ENCODE measurements around the gene RAB13. TPM values are rescaled to one million over a fixed set of nuclear protein-coding genes. Genes with fewer than 3 reads are reported as not detected.

The RAB13 gene
- total and polyA plus RNA-seq, 2 donors, result 12.3 to 98.2 TPM

GRCh38 chr1:153941826-153942725 is 44.1 kb downstream of the RAB13 start:
- peaks cover 50 to 62% of the 10 kb centered on the region in 2 donors for H3K36me3 ChIP-seq (ENCODE audit: control insufficient read depth in 2 of 2, insufficient read depth in 2 of 2, low read length in 1 of 2)
- no peaks in the 10 kb centered on the region for H3K9me3 ChIP-seq (ENCODE audit: control insufficient read depth in 2 of 2, insufficient read depth in 1 of 2, low read length in 1 of 2)
- H3K27ac ChIP-seq (ENCODE audit: low read depth in 1 of 2, low read length in 1 of 2), result no peak overlapping the region
- no peak overlapping the region for H3K4me3 ChIP-seq (ENCODE audit: low read length in 2 of 2)
- DNase-seq (ENCODE audit: low read depth in 6 of 9, low spot score in 9 of 9), result no peak
- H3K27me3 ChIP-seq (ENCODE audit: control insufficient read depth in 2 of 2, insufficient read depth in 1 of 2, low read length in 1 of 2), result no peaks in the 10 kb centered on the region
- 96% methylated on average over 34 of the region's 34 CpGs for WGBS
- peaks cover 11 to 24% of the 10 kb centered on the region in 2 donors for H3K4me1 ChIP-seq (ENCODE audit: control insufficient read depth in 2 of 2, insufficient read depth in 2 of 2, low read length in 2 of 2)

DNA sequence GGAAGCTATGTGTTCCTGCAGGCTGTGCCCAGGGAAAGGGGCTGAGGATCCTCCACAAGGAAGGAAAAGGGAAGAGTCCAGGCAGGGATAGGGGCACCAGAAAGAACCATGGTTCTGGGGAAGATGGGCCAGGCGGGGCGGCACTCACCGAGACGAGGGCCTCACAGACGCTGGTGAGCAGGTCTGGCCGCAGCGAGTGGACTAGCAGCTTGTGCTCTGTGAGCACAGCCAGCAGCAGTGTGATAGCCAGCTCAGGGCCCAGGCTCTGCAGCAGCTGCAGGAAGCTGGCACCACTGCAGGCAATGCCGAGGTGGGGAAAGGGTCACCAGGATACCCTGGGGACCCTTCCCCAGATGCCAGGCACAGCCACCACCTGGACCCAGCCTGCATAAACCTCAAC is 45.4 kb downstream of the RAB13 start:
- H3K4me3 ChIP-seq (ENCODE audit: low read length in 2 of 2), result no peak overlapping the region
- H3K27ac ChIP-seq (ENCODE audit: low read depth in 1 of 2, low read length in 1 of 2), result no peak overlapping the region
- H3K9me3 ChIP-seq (ENCODE audit: control insufficient read depth in 2 of 2, insufficient read depth in 1 of 2, low read length in 1 of 2), result no peaks in the 10 kb centered on the region
- H3K27me3 ChIP-seq (ENCODE audit: control insufficient read depth in 2 of 2, insufficient read depth in 1 of 2, low read length in 1 of 2), result no peaks in the 10 kb centered on the region
- over 99% methylated on average over 8 of the region's 8 CpGs for WGBS
- peaks cover 63 to 76% of the 10 kb centered on the region in 2 donors for H3K36me3 ChIP-seq (ENCODE audit: control insufficient read depth in 2 of 2, insufficient read depth in 2 of 2, low read length in 1 of 2)
- no peak for DNase-seq (ENCODE audit: low read depth in 6 of 9, low spot score in 9 of 9)
- H3K4me1 ChIP-seq (ENCODE audit: control insufficient read depth in 2 of 2, insufficient read depth in 2 of 2, low read length in 2 of 2), result peaks cover 11 to 19% of the 10 kb centered on the region in 2 donors

- no peak for DNase-seq (ENCODE audit: low read depth in 6 of 9, low spot score in 9 of 9)
- peaks cover 5 to 8% of the 10 kb centered on the region in 2 donors for H3K4me1 ChIP-seq (ENCODE audit: control insufficient read depth in 2 of 2, insufficient read depth in 2 of 2, low read length in 2 of 2)
- H3K36me3 ChIP-seq (ENCODE audit: control insufficient read depth in 2 of 2, insufficient read depth in 2 of 2, low read length in 1 of 2), result peaks cover 73 to 86% of the 10 kb centered on the region in 2 donors
- H3K9me3 ChIP-seq (ENCODE audit: control insufficient read depth in 2 of 2, insufficient read depth in 1 of 2, low read length in 1 of 2), result no peaks in the 10 kb centered on the region
- H3K27me3 ChIP-seq (ENCODE audit: control insufficient read depth in 2 of 2, insufficient read depth in 1 of 2, low read length in 1 of 2), result no peaks in the 10 kb centered on the region
- H3K4me3 ChIP-seq (ENCODE audit: low read length in 2 of 2), result no peak overlapping the region
- 99% methylated on average over 12 of the region's 12 CpGs for WGBS
- H3K27ac ChIP-seq (ENCODE audit: low read depth in 1 of 2, low read length in 1 of 2), result no peak overlapping the region
Observed at GRCh38 chr1:153939476-153939875, 46.7 kb downstream of the RAB13 start.

- Histone ChIP-seq H3K27me3 (ENCODE audit: control insufficient read depth in 2 of 2, insufficient read depth in 1 of 2, low read length in 1 of 2) (no peaks in the 10 kb centered on the region), H3K9me3 (ENCODE audit: control insufficient read depth in 2 of 2, insufficient read depth in 1 of 2, low read length in 1 of 2) (no peaks in the 10 kb centered on the region), H3K4me3 (ENCODE audit: low read length in 2 of 2) (no peak overlapping the region), H3K4me1 (ENCODE audit: control insufficient read depth in 2 of 2, insufficient read depth in 2 of 2, low read length in 2 of 2) (peaks cover under 1 to 4% of the 10 kb centered on the region in 2 donors), H3K36me3 (ENCODE audit: control insufficient read depth in 2 of 2, insufficient read depth in 2 of 2, low read length in 1 of 2) (peaks cover 77 to 87% of the 10 kb centered on the region in 2 donors), H3K27ac (ENCODE audit: low read depth in 1 of 2, low read length in 1 of 2) (no peak overlapping the region)
- WGBS, result over 99% methylated on average over 3 of the region's 3 CpGs
- no peak for DNase-seq (ENCODE audit: low read depth in 6 of 9, low spot score in 9 of 9)
Observed at GRCh38 chr1:153938996-153939395, 47.1 kb downstream of the RAB13 start.

GRCh38 chr1:153937331-153937730 is 48.8 kb downstream of the RAB13 start:
- H3K27me3 ChIP-seq (ENCODE audit: control insufficient read depth in 2 of 2, insufficient read depth in 1 of 2, low read length in 1 of 2), result no peaks in the 10 kb centered on the region
- WGBS, result 98% methylated on average over 10 of the region's 10 CpGs
- no peaks in the 10 kb centered on the region for H3K4me1 ChIP-seq (ENCODE audit: control insufficient read depth in 2 of 2, insufficient read depth in 2 of 2, low read length in 2 of 2)
- H3K27ac ChIP-seq (ENCODE audit: low read depth in 1 of 2, low read length in 1 of 2), result no peak overlapping the region
- no peak for DNase-seq (ENCODE audit: low read depth in 6 of 9, low spot score in 9 of 9)
- no peaks in the 10 kb centered on the region for H3K9me3 ChIP-seq (ENCODE audit: control insufficient read depth in 2 of 2, insufficient read depth in 1 of 2, low read length in 1 of 2)
- H3K4me3 ChIP-seq (ENCODE audit: low read length in 2 of 2), result no peak overlapping the region
- H3K36me3 ChIP-seq (ENCODE audit: control insufficient read depth in 2 of 2, insufficient read depth in 2 of 2, low read length in 1 of 2), result peaks cover 83 to 88% of the 10 kb centered on the region in 2 donors

- DNase-seq (ENCODE audit: low read depth in 6 of 9, low spot score in 9 of 9), result no peak
- WGBS, result 98% methylated on average over 12 of the region's 12 CpGs
- Histone ChIP-seq H3K27ac (ENCODE audit: low read depth in 1 of 2, low read length in 1 of 2) (no peak overlapping the region), H3K4me3 (ENCODE audit: low read length in 2 of 2) (no peak overlapping the region), H3K9me3 (ENCODE audit: control insufficient read depth in 2 of 2, insufficient read depth in 1 of 2, low read length in 1 of 2) (no peaks in the 10 kb centered on the region), H3K4me1 (ENCODE audit: control insufficient read depth in 2 of 2, insufficient read depth in 2 of 2, low read length in 2 of 2) (no peaks in the 10 kb centered on the region), H3K36me3 (ENCODE audit: control insufficient read depth in 2 of 2, insufficient read depth in 2 of 2, low read length in 1 of 2) (peaks cover 79 to 84% of the 10 kb centered on the region in 2 donors), H3K27me3 (ENCODE audit: control insufficient read depth in 2 of 2, insufficient read depth in 1 of 2, low read length in 1 of 2) (no peaks in the 10 kb centered on the region)
Observed at GRCh38 chr1:153936011-153936802, 49.9 kb downstream of the RAB13 start.

- WGBS, result 99% methylated on average over 9 of the region's 9 CpGs
- peaks cover 74 to 84% of the 10 kb centered on the region in 2 donors for H3K36me3 ChIP-seq (ENCODE audit: control insufficient read depth in 2 of 2, insufficient read depth in 2 of 2, low read length in 1 of 2)
- no peaks in the 10 kb centered on the region for H3K4me1 ChIP-seq (ENCODE audit: control insufficient read depth in 2 of 2, insufficient read depth in 2 of 2, low read length in 2 of 2)
- no peaks in the 10 kb centered on the region for H3K9me3 ChIP-seq (ENCODE audit: control insufficient read depth in 2 of 2, insufficient read depth in 1 of 2, low read length in 1 of 2)
- H3K27me3 ChIP-seq (ENCODE audit: control insufficient read depth in 2 of 2, insufficient read depth in 1 of 2, low read length in 1 of 2), result no peaks in the 10 kb centered on the region
- no peak overlapping the region for H3K4me3 ChIP-seq (ENCODE audit: low read length in 2 of 2)
- DNase-seq (ENCODE audit: low read depth in 6 of 9, low spot score in 9 of 9), result no peak
- H3K27ac ChIP-seq (ENCODE audit: low read depth in 1 of 2, low read length in 1 of 2), result no peak overlapping the region
Observed at GRCh38 chr1:153934746-153935145, 51.4 kb downstream of the RAB13 start.

- Histone ChIP-seq H3K36me3 (ENCODE audit: control insufficient read depth in 2 of 2, insufficient read depth in 2 of 2, low read length in 1 of 2) (peaks cover 74 to 84% of the 10 kb centered on the region in 2 donors), H3K4me3 (ENCODE audit: low read length in 2 of 2) (no peak overlapping the region), H3K27me3 (ENCODE audit: control insufficient read depth in 2 of 2, insufficient read depth in 1 of 2, low read length in 1 of 2) (no peaks in the 10 kb centered on the region), H3K27ac (ENCODE audit: low read depth in 1 of 2, low read length in 1 of 2) (no peak overlapping the region), H3K9me3 (ENCODE audit: control insufficient read depth in 2 of 2, insufficient read depth in 1 of 2, low read length in 1 of 2) (no peaks in the 10 kb centered on the region), H3K4me1 (ENCODE audit: control insufficient read depth in 2 of 2, insufficient read depth in 2 of 2, low read length in 2 of 2) (no peaks in the 10 kb centered on the region)
- 98% methylated on average over 11 of the region's 11 CpGs for WGBS
- DNase-seq (ENCODE audit: low read depth in 6 of 9, low spot score in 9 of 9), result no peak
Observed at GRCh38 chr1:153933955-153934354, 52.2 kb downstream of the RAB13 start.

DNA sequence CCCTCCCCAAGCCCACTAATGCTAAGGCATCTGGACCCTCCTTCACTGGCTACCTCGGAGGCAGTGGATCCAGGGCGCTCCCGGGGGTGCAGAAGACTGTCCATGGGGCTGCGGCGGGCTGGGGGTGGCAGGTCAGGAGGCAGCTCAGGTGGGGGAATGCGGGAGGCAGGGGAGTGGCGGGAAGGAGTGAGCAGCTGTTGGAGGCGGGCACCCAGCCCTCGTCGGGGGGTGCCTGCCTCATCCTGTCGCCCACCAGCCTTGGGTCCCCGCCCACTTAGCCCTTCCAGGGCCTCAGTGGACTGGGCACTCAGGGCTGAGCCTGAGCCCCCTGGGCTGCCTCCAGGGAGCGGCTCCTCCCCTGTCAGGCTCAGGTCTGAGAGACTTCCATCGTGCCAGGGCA is 52.7 kb downstream of the RAB13 start:
- H3K27me3 ChIP-seq (ENCODE audit: control insufficient read depth in 2 of 2, insufficient read depth in 1 of 2, low read length in 1 of 2), result no peaks in the 10 kb centered on the region
- no peaks in the 10 kb centered on the region for H3K4me1 ChIP-seq (ENCODE audit: control insufficient read depth in 2 of 2, insufficient read depth in 2 of 2, low read length in 2 of 2)
- DNase-seq (ENCODE audit: low read depth in 6 of 9, low spot score in 9 of 9), result no peak
- H3K36me3 ChIP-seq (ENCODE audit: control insufficient read depth in 2 of 2, insufficient read depth in 2 of 2, low read length in 1 of 2), result peaks cover 74 to 82% of the 10 kb centered on the region in 2 donors
- no peak overlapping the region for H3K4me3 ChIP-seq (ENCODE audit: low read length in 2 of 2)
- no peaks in the 10 kb centered on the region for H3K9me3 ChIP-seq (ENCODE audit: control insufficient read depth in 2 of 2, insufficient read depth in 1 of 2, low read length in 1 of 2)
- 97% methylated on average over 14 of the region's 14 CpGs for WGBS
- H3K27ac ChIP-seq (ENCODE audit: low read depth in 1 of 2, low read length in 1 of 2), result no peak overlapping the region

Measured in thymus (tissue), 11 donors.